Fibroblast of gingiva (primary cell): ENCODE results near the gene ALAS1.

Source experiments
- DNase-seq: peaks from one replicate; pipeline ENCODE4 v3.0.0-alpha.2; 2011; ENCODE audit warnings: low read depth

The ALAS1 gene

DNA sequence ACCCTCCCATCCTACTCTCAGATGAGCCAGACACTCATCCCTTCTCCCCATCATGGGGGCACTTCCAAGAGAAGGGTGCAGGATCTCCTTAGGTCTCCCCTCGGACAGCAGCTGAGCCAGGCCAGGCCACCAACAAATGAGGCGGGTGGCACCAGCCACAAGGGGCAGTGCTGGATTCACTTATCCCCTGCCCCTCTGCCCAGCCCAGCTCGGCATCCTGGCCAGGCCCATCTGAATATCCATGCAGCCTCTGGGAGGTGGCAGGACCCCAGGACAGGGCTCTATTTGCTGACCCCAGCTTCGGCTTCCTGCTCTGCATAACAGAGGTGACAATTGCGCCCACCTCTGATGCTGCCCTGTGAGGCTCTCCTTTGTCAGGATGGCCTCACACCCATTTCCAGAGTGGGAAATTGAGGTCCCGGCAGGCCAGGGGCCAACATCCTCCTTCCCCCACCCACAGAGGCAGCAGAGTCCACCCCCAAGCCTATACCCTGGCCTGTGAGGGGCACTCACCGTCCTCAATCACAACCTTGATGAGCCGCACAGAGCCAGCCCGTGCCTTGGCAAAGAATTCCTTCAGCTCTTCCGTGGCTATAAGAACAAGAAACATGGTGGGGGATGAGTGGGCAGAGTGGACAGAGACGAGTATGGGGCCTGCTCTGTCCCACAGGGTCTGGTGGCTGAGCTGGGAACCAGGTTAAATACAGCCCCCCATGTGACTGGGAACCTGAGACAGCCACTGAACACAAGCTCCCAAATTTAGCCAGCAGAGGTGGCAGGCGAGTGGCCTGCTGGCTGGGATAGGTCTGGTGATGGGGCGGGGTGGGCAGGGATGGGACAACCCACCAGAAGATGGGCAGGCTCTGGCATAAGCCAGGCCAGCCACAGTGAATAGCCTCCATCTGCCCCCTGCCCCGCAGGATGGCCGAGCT is 36.8 kb downstream of the ALAS1 start:
- no peak for DNase-seq

- no peak for DNase-seq
Observed at GRCh38 chr3:52236424-52236886, 38.5 kb downstream of the ALAS1 start.

GRCh38 chr3:52237006-52237656 is 39.2 kb downstream of the ALAS1 start:
- no peak for DNase-seq

GRCh38 chr3:52237657-52238172 is 39.8 kb downstream of the ALAS1 start:
- peak; percentile 85 for DNase-seq

- no peak for DNase-seq
Observed at GRCh38 chr3:52238193-52238760, 40.3 kb downstream of the ALAS1 start.

DNA sequence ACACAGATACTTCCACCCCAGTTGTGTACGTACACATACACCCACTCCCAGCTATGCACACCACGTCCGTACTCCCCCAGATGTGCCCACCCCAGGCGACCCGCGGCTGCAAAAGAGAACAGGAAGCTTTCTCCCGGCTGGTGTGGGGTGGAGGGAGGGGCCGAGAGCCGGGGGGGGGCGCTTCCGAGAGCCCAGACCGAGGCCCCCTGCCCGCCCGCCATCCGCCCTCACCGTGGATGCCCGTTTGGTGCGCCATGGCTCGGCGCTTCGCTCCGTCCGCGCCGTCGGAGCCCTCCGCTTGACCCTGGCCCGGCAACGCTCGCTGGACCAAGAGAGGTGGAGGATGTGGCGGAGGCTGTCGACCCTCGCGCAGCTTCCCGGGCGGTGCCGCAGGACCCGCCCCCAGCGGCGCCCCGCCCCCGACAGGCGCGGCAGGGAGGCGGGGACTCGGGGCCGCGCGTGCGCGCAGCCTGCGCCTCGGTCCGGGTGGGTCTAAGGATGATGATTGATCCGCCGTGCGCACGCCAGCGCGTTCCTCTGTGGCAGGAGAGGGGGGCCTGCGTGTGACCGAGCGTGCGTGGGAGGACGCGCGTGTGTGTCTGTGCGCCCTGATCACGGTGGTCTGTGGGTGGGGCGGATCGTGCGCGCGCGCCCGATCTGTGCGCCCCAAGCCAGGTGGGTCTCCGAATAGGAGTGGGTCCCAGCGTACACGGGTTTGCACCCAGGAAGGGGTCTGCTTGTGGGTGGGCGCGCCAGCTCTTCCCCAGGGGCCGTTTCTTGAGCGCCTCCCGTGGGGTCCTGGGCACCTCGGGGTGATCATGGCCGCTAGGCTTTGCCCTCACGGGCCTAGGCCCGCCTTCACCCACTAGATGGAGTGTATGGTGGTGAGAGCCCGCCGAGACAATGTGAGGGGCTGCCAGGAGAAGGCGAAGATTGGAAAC is 41.1 kb downstream of the ALAS1 start, which contains the start of gene TWF2:
Gene TWF2, minus strand, starts transcription at position 398 of the 941 bp plus-strand sequence. Its CDS starts 142 bp downstream, at position 256.
- DNase-seq: peak; percentile 69

- peak; percentile 96 for DNase-seq
Observed at GRCh38 chr3:52240059-52240885, 42.3 kb downstream of the ALAS1 start.

DNA sequence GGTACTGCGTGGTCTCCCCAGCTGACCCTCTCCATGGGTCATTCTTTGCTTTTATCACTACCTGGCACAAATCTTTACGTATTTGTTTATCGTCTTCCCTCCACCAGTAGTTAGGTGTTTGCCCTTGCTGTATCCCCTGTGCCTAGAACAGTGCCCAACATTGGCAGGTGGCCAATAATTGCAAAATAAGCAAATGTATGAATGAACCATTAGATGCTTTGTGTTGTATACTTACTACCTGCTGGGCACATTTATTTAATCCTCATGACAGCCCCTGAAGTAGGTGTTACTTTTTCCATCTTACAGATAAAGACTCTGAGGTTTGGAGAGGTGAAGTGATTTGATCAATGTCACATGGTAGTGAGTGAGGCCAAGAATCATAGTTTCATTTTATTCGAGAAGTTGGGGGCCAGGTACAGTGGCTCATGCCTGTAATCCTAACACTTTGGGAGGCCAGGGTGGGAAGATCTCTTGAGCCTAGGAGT is 43.0 kb downstream of the ALAS1 start:
- DNase-seq: no peak

DNA sequence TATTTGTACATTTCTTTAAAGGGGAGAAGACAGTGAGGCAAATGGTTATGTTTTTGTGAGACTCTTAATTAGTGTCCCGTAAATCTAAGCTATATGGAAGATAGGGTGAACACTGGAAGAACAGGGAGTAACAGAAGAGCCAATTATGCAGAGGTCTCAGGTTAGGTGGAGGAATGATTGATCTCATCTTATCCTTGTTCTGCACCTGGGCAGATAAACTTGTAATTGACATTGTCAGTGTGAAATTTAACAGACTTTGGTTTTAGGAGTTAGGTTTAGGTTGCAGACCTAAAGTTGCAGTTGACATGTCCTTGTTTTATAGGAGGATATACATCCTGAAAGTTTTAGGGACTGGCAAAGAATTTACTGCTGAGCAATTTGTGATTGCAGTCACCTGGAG is 44.1 kb downstream of the ALAS1 start:
- DNase-seq: no peak

DNA sequence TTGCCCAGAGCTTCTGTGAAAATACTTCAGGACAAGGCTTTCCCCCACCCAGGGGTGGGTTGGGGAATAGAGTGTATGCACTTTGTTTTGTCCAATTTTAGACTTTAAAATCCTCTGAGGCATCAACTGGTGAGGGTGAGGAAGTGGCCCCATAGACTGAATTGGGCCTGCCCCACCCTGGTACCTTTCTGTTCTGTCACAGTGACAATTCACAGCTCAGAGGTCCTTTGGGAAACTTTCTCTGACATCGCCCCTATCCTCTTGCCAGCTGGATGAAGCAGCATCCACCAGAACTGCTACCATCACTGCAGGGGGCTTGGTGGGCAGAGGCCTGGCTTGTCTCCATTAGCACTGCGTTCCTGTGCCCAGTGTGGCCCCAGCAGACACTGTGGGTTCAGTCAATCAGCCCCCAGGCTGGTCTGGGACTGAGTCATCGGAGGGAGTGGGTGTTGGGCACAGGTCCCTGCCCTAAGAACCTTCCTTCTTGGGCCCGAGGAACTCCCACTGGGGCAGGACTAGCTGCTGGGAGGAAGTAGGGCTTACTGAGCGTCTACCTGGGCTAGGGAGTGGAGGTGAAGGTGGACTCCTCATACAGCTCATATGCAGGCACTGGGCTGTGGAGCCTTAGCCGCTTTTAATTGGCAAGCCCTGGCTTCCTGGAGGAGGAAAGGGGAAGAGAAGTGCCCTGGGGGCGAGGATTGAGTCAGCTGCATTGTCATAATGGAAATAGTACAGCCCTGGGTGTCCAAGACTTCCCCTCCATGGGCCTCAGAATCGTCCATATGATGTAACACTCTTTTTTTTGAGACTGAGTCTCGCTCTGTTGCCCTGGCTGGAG is 46.0 kb downstream of the ALAS1 start:
- peak; percentile 36 for DNase-seq

- peak; percentile 40 for DNase-seq
Observed at GRCh38 chr3:52245322-52246263, 47.6 kb downstream of the ALAS1 start, which contains the start of gene PPM1M. PPM1M (plus strand) TSS chr3:52245759; CDS start chr3:52245825, 66 bp downstream.

DNA sequence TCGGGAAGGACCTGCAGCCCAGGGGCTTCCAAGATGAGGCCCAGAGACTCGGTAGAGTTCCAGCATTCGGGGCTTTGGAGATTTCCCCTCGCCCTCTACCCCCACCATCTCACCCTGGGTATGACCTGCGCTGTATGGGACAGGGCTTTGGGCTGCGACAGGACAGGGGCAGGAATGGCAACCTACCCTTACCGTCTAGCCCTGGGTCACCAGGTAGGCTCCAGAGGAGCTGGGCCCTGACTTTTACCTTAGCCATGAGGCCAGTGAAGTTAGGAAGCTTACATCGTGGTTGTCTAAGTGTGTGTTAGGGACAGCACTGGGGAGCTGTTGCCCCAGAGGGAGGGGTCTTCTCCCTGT is 48.3 kb downstream of the ALAS1 start:
- DNase-seq: no peak

- no peak for DNase-seq
Observed at GRCh38 chr3:52246728-52247408, 48.9 kb downstream of the ALAS1 start.

- no peak for DNase-seq
Observed at GRCh38 chr3:52247409-52248164, 49.6 kb downstream of the ALAS1 start.

DNA sequence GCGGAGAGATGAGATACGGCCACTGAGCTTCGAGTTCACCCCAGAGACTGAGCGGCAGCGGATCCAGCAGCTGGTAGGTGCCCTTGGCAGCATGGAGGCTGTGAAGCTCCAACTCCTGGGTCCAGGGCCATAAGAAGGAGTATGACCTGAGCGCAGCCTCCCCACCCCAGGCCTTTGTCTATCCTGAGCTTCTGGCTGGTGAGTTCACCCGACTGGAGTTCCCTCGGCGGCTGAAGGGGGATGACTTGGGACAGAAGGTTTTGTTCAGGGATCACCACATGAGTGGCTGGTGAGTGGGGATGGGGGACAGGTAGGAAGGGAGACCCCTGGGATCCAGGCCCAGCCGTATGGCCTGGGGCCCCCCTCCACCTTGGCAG is 50.2 kb downstream of the ALAS1 start:
- DNase-seq: no peak

DNA sequence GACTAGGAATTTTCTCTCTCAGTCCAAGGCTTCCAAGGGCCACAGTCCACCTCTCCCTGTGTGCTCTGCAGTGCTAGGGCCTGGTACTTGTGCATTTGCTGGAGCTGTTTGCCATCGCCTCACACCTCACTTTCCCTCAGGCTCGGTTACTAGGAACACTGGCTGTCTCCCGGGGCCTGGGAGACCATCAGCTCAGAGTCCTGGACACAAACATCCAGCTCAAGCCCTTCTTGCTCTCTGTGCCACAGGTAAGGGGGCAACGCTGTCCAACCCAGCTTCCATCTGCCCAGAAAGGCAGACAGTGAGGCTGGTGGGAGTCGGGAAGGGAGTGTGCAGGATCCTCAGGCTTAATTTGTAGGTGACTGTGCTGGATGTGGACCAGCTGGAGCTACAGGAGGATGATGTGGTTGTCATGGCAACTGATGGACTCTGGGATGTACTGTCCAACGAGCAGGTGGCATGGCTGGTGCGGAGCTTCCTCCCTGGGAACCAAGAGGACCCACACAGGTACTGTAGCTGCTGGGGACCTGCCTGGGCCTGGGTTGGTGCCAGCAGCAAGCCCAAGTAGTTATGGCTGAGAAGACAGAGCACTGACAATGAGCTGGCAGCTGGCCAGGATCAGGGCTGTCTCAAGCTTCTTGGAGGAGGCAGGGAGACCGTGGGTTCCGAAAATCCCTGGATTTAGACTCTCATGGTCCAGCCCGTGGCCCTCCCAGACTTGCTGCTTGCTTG is 51.0 kb downstream of the ALAS1 start:
- DNase-seq: no peak
